HTR-8/SVneo (cell line): ENCODE measurements around the gene CAPN5.

Source experiments
- DNase-seq: peaks from one replicate; pipeline ENCODE4 v3.0.0; 2011; ENCODE audit warnings: low spot score, mixed read lengths; ENCODE audit not compliant: insufficient read length
- FAIRE-seq: peaks from 2 replicates; lab custom pipeline; 2011; peaks lifted over from hg19 to GRCh38; lab: Jason Lieb, UNC

The CAPN5 gene

DNA sequence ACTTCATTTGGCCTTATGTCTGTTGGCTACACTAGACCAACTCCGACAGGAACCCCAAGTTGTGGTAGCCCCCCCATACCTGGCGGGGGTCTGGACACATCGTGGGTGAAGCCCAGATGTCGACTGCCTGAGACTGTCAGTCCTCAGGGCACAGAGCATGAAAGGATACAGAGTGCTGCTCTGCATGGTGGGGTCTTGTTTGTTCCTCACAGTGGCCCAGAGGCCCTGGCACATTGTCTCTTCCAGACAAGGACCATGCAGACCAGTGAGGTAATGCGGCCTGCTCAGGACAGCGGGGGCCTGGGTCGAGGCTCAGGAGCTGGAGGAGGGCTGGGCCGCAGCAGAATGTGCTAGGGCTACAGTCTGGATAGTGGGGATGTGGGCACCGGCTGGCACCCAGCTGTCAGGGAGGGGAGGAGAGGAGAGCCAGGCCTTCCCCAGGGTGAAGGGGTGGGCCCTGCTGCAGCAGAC, 14.6 kb downstream of the CAPN5 start:
- DNase-seq: no peak
- FAIRE-seq: no peak

- FAIRE-seq: no peak
- DNase-seq: no peak
Observed at GRCh38 chr11:77081976-77082836, 15.4 kb downstream of the CAPN5 start.

- FAIRE-seq: no peak
- no peak for DNase-seq
Observed at GRCh38 chr11:77082838-77083565, 16.2 kb downstream of the CAPN5 start.

- DNase-seq: no peak
- FAIRE-seq: no peak
Observed at GRCh38 chr11:77083566-77084245, 16.9 kb downstream of the CAPN5 start.

GRCh38 chr11:77084581-77085191, 17.9 kb downstream of the CAPN5 start:
- FAIRE-seq (no peak), DNase-seq (no peak)

GRCh38 chr11:77085652-77086051, 18.9 kb downstream of the CAPN5 start:
- FAIRE-seq: no peak

DNA sequence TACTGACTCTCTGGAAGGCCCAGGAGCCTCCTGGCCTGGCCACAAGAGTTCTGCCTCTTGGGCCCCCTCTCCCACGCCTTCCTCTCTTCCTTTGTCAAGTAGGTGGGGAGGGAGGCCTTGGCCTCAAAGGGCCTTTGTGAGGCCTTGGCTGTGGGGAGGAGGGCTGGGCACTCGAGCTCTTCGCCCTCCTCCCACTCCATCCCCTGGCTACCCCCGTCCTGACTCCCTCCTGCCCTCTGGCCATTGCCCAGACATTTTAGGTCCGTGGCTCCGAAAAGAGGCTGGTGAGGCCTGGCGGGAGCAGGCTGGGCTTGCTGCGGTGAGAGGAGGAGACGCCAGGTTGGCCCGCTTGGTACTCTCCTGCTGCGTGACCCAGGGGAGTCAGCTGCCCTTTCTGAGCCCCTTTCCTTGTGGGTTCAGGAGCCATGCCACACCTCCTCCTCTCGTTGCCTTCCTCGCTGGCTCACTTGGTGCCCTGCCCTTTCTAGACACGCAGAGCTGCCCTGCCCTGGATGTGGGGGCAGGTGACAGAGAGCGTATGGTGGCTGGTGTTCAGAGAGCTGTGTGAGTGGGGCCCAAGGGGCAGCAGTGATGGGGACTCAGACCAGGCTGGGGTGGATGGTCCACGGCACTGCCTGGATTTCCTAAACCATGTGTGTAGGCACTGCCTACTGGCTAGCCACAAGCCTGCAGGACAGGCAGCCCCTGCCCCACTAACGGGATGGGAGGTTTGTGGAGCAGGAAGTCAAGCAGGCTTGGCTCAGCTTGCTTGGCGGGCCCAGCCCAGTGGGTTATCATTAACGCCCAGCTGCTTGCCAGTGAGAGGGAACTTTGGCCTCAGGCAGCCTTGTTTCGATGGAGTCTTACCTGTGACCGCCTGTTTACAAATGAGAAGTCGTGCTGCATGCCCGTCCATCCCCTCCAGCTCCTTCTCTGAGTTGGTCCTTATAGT, 20.0 kb downstream of the CAPN5 start:
- FAIRE-seq (no peak), DNase-seq (no peak)

More at GRCh38 chr11:77085652-77086051, 18.9 kb downstream of the CAPN5 start:
- no peak for DNase-seq

- DNase-seq (no peak), FAIRE-seq (no peak)
Observed at GRCh38 chr11:77087723-77088225, 21.0 kb downstream of the CAPN5 start.

GRCh38 chr11:77088236-77089003, 21.6 kb downstream of the CAPN5 start:
- FAIRE-seq (no peak), DNase-seq (no peak)

DNA sequence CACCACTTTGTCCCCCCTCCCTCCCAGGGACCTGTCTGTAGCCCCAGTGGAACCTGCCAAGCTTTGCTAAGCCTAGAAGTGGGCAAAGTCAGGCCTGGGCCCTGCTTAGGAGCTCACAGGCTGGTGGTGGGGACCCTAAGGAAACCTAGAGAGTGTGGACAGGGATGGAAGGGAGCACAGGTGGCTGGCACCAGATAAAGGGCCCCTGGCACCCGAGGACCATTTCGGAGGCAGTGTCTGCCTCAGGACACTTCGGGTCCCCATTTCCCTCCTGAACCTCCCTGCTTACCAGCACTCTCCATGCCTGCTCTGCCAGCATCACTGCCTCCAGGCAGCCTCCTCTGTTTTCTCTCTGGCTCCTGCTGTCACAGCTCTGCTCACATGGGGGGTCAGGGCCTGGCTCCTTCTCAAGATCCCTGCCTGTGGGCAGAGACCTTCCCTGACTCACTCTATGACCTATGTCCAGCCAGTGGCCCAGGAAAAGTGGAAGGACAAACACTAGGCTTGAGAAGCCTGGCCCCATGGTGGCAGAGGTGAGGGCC, 22.3 kb downstream of the CAPN5 start:
- FAIRE-seq: no peak
- DNase-seq: no peak

DNA sequence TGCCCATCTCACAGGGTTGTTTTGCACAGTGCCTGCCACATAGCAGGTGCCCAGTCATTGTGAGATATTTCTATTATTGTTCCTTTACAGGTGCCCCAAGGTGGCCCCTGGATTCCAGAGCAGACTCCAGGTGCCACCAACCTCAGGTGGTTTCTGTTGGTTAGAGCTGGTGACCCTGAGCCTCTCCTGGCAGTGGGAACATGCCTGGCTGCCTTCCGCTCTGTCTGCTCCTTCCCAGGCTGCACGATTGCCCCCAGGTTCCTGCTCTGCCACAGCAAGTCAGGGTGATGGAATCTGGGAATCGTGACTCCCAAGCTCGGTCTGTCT, 23.2 kb downstream of the CAPN5 start:
- FAIRE-seq: no peak
- no peak for DNase-seq

- no peak for DNase-seq
- no peak for FAIRE-seq
Observed at GRCh38 chr11:77090373-77091111, 23.8 kb downstream of the CAPN5 start.

- DNase-seq (peak; percentile 89), FAIRE-seq (peak; percentile 95)
Observed at GRCh38 chr11:77091146-77091940, 24.6 kb downstream of the CAPN5 start.

GRCh38 chr11:77092382-77092781, 25.6 kb downstream of the CAPN5 start:
- FAIRE-seq: no peak
- DNase-seq: no peak

- FAIRE-seq (peak; percentile 20), DNase-seq (no peak)
Observed at GRCh38 chr11:77093056-77093891, 26.5 kb downstream of the CAPN5 start.
